Measurements from ENCODE around the gene COG8.

Gene COG8

GRCh38 chr16:69344171-69344570 lies 4.8 kb upstream of the COG8 start:
- DNase-seq = no peak

- no peak for DNase-seq
Measured at GRCh38 chr16:69340095-69340644, 806 bp upstream of the COG8 start.

GRCh38 chr16:69338557-69339288 lies 641 bp downstream of the COG8 start:
- peak; percentile 45 for DNase-seq

GRCh38 chr16:69334696-69335095 lies 4.7 kb downstream of the COG8 start:
- no peak for DNase-seq

- DNase-seq = peak; percentile 74
Measured at GRCh38 chr16:69330286-69331109, 8.9 kb downstream of the COG8 start, which contains the start of gene PDF. Gene PDF (minus strand): TSS chr16:69330588. CDS start chr16:69330570, 18 bp downstream.

- no peak for DNase-seq
Measured at GRCh38 chr16:69329369-69330285, 9.7 kb downstream of the COG8 start.

GRCh38 chr16:69328854-69329316 lies 10.5 kb downstream of the COG8 start:
- no peak for DNase-seq

GRCh38 chr16:69327585-69328310 lies 11.6 kb downstream of the COG8 start:
- no peak for DNase-seq

- DNase-seq = no peak
Measured at GRCh38 chr16:69326172-69326873, 13.0 kb downstream of the COG8 start.

GRCh38 chr16:69325784-69326171 lies 13.6 kb downstream of the COG8 start:
- DNase-seq = no peak

GRCh38 chr16:69324585-69325253 lies 14.6 kb downstream of the COG8 start:
- no peak for DNase-seq

- no peak for DNase-seq
Measured at GRCh38 chr16:69324013-69324531, 15.3 kb downstream of the COG8 start.

GRCh38 chr16:69323415-69323814 lies 15.9 kb downstream of the COG8 start:
- no peak for DNase-seq

- no peak for DNase-seq
Measured at GRCh38 chr16:69322343-69322742, 17.0 kb downstream of the COG8 start.

GRCh38 chr16:69321080-69321479 lies 18.3 kb downstream of the COG8 start:
- DNase-seq = no peak

- DNase-seq = no peak
Measured at GRCh38 chr16:69320740-69321073, 18.7 kb downstream of the COG8 start.

GRCh38 chr16:69319826-69320739 lies 19.3 kb downstream of the COG8 start:
- no peak for DNase-seq

GRCh38 chr16:69319381-69319780 lies 20.0 kb downstream of the COG8 start:
- DNase-seq = no peak

- DNase-seq = no peak
Measured at GRCh38 chr16:69318911-69319289, 20.5 kb downstream of the COG8 start.

Data from NCI-H510A treated with DMSO at 0.1 percent for 48 hours (cell line).